ENCODE results near the gene LY86.

GRCh38 chr6:6591778-6592465 lies 3.4 kb downstream of the LY86 start:
- TF ChIP-seq, protein P1, sequence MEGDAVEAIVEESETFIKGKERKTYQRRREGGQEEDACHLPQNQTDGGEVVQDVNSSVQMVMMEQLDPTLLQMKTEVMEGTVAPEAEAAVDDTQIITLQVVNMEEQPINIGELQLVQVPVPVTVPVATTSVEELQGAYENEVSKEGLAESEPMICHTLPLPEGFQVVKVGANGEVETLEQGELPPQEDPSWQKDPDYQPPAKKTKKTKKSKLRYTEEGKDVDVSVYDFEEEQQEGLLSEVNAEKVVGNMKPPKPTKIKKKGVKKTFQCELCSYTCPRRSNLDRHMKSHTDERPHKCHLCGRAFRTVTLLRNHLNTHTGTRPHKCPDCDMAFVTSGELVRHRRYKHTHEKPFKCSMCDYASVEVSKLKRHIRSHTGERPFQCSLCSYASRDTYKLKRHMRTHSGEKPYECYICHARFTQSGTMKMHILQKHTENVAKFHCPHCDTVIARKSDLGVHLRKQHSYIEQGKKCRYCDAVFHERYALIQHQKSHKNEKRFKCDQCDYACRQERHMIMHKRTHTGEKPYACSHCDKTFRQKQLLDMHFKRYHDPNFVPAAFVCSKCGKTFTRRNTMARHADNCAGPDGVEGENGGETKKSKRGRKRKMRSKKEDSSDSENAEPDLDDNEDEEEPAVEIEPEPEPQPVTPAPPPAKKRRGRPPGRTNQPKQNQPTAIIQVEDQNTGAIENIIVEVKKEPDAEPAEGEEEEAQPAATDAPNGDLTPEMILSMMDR (IDR thresholded peaks at IDR 0.05), result no peak
- TF ChIP-seq POLR2A (IDR thresholded peaks at IDR 0.05), result no peak

All from uterus (tissue), 2 donors.